Activated CD4-positive, CD25-positive, alpha-beta regulatory T cell (primary cell): ENCODE data around the gene FOXL2NB.
"Not testable (repeated sequence)": the region's sequence is repeated elsewhere in the genome, so short reads cannot be mapped to it uniquely, and the experiment has no call there.

Source experiments
- DNase-seq, 4 experiments: peaks; one replicate each; lab custom pipeline; 2025; lab: John Stamatoyannopoulos, UW

Gene FOXL2NB

GRCh38 chr3:138946663-138947494 lies at the start of gene FOXL2NB, which contains the start of gene FOXL2:
TSS of gene FOXL2NB (plus strand) at chr3:138947217. CDS start at chr3:138947365, 148 bp downstream.
TSS of gene FOXL2 (minus strand) at chr3:138947137. CDS start at chr3:138946722, 415 bp downstream.
- DNase-seq, result no peak

GRCh38 chr3:138898301-138898700 lies 48.7 kb upstream of the FOXL2NB start:
- DNase-seq, result no peak

GRCh38 chr3:138898708-138899107 lies 48.3 kb upstream of the FOXL2NB start:
- no peak for DNase-seq

GRCh38 chr3:138899351-138899991 lies 47.5 kb upstream of the FOXL2NB start:
- DNase-seq, result no peak

GRCh38 chr3:138901567-138901966 lies 45.5 kb upstream of the FOXL2NB start:
- DNase-seq, result no peak

- DNase-seq, result no peak
Measured at GRCh38 chr3:138902171-138902570, 44.8 kb upstream of the FOXL2NB start.

- no peak for DNase-seq
Measured at GRCh38 chr3:138907539-138907938, 39.5 kb upstream of the FOXL2NB start.

GRCh38 chr3:138908846-138909245 lies 38.2 kb upstream of the FOXL2NB start:
- no peak for DNase-seq

GRCh38 chr3:138909904-138910303 lies 37.1 kb upstream of the FOXL2NB start:
- DNase-seq, result no peak

- no peak for DNase-seq
Measured at GRCh38 chr3:138911621-138912020, 35.4 kb upstream of the FOXL2NB start.

- no peak for DNase-seq
Measured at GRCh38 chr3:138912237-138912636, 34.8 kb upstream of the FOXL2NB start.

GRCh38 chr3:138913766-138914165 lies 33.3 kb upstream of the FOXL2NB start:
- no peak for DNase-seq

GRCh38 chr3:138914870-138915502 lies 32.0 kb upstream of the FOXL2NB start:
- DNase-seq, result no peak

- DNase-seq, result peak; percentile 66 to 75 (median 68)
Measured at GRCh38 chr3:138915503-138916498, 31.2 kb upstream of the FOXL2NB start.

GRCh38 chr3:138916824-138917223 lies 30.2 kb upstream of the FOXL2NB start:
- DNase-seq, result no peak

- DNase-seq, result no peak
Measured at GRCh38 chr3:138919325-138919724, 27.7 kb upstream of the FOXL2NB start.

GRCh38 chr3:138921316-138922292 lies 25.4 kb upstream of the FOXL2NB start:
- no peak for DNase-seq

GRCh38 chr3:138922400-138922799 lies 24.6 kb upstream of the FOXL2NB start:
- DNase-seq, result not testable (repeated sequence)

GRCh38 chr3:138923531-138923994 lies 23.5 kb upstream of the FOXL2NB start:
- peak; percentile 65 to 77 (median 71) for DNase-seq

- no peak for DNase-seq
Measured at GRCh38 chr3:138928727-138929372, 18.2 kb upstream of the FOXL2NB start.
